ENCODE data around the gene SLC25A47. TPM values are rescaled to one million over a fixed set of nuclear protein-coding genes. Genes with fewer than 3 reads are reported as not detected.
A peak's percentile ranks its signal among the peaks of the same experiment; 100 is the strongest.

The SLC25A47 gene
- total RNA-seq, 2 donors from 2014 or later: not detected

- H3K4me3 ChIP-seq: no peak overlapping the region
- ATAC-seq (ENCODE audit: insufficient number of reproducible peaks, low FRiP score, low read depth) (no peak), DNase-seq (ENCODE audit: low spot score) (no peak)
- H3K27me3 ChIP-seq (replicated peaks; ENCODE audit: insufficient read depth): no peaks in the 10 kb centered on the region
- TF ChIP-seq CTCF (IDR thresholded peaks at IDR 0.05): no peak
- peaks cover 0 to 1% of the 10 kb centered on the region in 2 donors for H3K4me1 ChIP-seq (ENCODE audit: control insufficient read depth in 1 of 2, low read depth in 2 of 2)
- H3K27ac ChIP-seq: no peak overlapping the region
- H3K36me3 ChIP-seq: peaks cover 29% of the 10 kb centered on the region
- H3K9me3 ChIP-seq: no peaks in the 10 kb centered on the region
Observed at GRCh38 chr14:100334904-100335303, 11.8 kb downstream of the SLC25A47 start.

GRCh38 chr14:100336618-100337530 is 13.7 kb downstream of the SLC25A47 start:
- no peak for TF ChIP-seq CTCF (IDR thresholded peaks at IDR 0.05)
- H3K4me1 ChIP-seq (ENCODE audit: control insufficient read depth in 1 of 2, low read depth in 2 of 2): peaks cover 10 to 21% of the 10 kb centered on the region in 2 donors
- H3K27me3 ChIP-seq (replicated peaks; ENCODE audit: insufficient read depth): no peaks in the 10 kb centered on the region
- DNase-seq (ENCODE audit: low spot score) (no peak), ATAC-seq (ENCODE audit: insufficient number of reproducible peaks, low FRiP score, low read depth) (no peak)
- no peaks in the 10 kb centered on the region for H3K9me3 ChIP-seq
- peaks cover 29% of the 10 kb centered on the region for H3K36me3 ChIP-seq
- H3K4me3 ChIP-seq: no peak overlapping the region
- no peak overlapping the region for H3K27ac ChIP-seq

GRCh38 chr14:100339766-100340422 is 16.8 kb downstream of the SLC25A47 start:
- no peak for TF ChIP-seq CTCF (IDR thresholded peaks at IDR 0.05)

GRCh38 chr14:100340423-100340813 is 17.3 kb downstream of the SLC25A47 start:
- Histone ChIP-seq H3K27ac (peak overlapping the region; percentile 63 to 83), H3K4me1 (ENCODE audit: control insufficient read depth in 1 of 2, low read depth in 2 of 2) (peaks cover 14 to 31% of the 10 kb centered on the region in 2 donors), H3K27me3 (replicated peaks; ENCODE audit: insufficient read depth) (no peaks in the 10 kb centered on the region), H3K36me3 (peaks cover 20% of the 10 kb centered on the region), H3K9me3 (no peaks in the 10 kb centered on the region), H3K4me3 (no peak overlapping the region)
- no peak for DNase-seq (ENCODE audit: low spot score)
- no peak for ATAC-seq (ENCODE audit: insufficient number of reproducible peaks, low FRiP score, low read depth)
- no peak for TF ChIP-seq CTCF (IDR thresholded peaks at IDR 0.05)

More at GRCh38 chr14:100339766-100340422, 16.8 kb downstream of the SLC25A47 start:
- Histone ChIP-seq H3K4me3 (no peak overlapping the region), H3K9me3 (no peaks in the 10 kb centered on the region), H3K27me3 (replicated peaks; ENCODE audit: insufficient read depth) (no peaks in the 10 kb centered on the region), H3K27ac (peak overlapping the region in 1 of 2 donors; percentile 63), H3K4me1 (ENCODE audit: control insufficient read depth in 1 of 2, low read depth in 2 of 2) (peaks cover 14 to 31% of the 10 kb centered on the region in 2 donors), H3K36me3 (peaks cover 23% of the 10 kb centered on the region)
- DNase-seq (ENCODE audit: low spot score) (no peak), ATAC-seq (ENCODE audit: insufficient number of reproducible peaks, low FRiP score, low read depth) (no peak)

Measured in thoracic aorta (tissue), 2 donors.